Measurements from ENCODE around the gene DPP6. TPM values are rescaled to one million over a fixed set of nuclear protein-coding genes. Genes with fewer than 3 reads are reported as not detected.

The DPP6 gene
- total RNA-seq, 1 experiment from 2014 or later = not detected

DNA sequence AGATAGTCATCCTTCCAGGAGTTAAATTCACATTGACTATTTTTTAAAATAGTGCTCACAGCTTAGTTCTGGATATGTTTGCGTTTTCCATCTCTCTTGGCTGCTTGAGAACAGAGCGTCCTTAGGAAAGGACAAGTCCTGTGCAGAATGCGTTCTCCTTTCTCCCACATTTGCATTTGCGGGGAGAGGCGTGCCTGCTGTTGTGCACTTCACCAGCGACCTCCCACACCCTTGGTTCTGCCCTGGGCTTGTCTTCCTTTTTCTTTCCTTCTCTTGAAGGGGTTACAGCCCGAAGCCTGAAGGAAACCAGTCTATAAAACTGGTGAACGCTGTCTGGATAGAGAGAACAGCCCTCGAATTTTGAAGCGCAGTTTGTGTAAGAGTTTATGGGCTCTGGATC is 367.1 kb downstream of the DPP6 start:
- H3K4me1 ChIP-seq (replicated peaks) = no peaks in the 10 kb centered on the region
- H3K27ac ChIP-seq = no peak overlapping the region
- no peaks in the 10 kb centered on the region for H3K27me3 ChIP-seq (replicated peaks)
- H3K36me3 ChIP-seq = no peaks in the 10 kb centered on the region
- DNase-seq (ENCODE audit: low read depth in 1 of 2, low spot score in 2 of 2) = no peak
- no peak overlapping the region for H3K4me3 ChIP-seq
- H3K9me3 ChIP-seq (replicated peaks) = peaks cover 2% of the 10 kb centered on the region; the same call in 1 of the 2 replicates

DNA sequence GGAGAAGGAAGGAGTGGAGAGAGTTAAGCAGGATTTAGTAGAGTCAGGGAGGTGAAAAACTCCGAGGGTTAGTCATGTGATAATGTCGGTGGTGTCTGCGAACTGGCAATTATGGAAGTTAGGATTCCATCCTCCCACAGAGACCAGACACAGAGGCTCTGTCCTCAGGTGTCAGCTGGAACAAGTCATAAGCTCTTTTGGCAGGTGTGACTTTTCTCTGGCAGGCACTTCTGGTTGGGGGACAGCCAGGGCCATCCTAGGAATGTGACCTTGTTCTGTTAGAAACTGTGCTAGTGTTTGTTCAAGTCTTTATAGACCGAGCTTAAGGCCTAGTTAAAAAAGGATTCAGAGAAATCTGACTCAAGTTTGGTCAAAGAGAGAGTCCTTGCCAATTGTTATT is 371.0 kb downstream of the DPP6 start:
- H3K36me3 ChIP-seq = no peaks in the 10 kb centered on the region
- H3K4me3 ChIP-seq = no peak overlapping the region
- peaks cover 2% of the 10 kb centered on the region; the same call in 1 of the 2 replicates for H3K9me3 ChIP-seq (replicated peaks)
- DNase-seq (ENCODE audit: low read depth in 1 of 2, low spot score in 2 of 2) = no peak
- no peak overlapping the region for H3K27ac ChIP-seq
- H3K27me3 ChIP-seq (replicated peaks) = no peaks in the 10 kb centered on the region
- no peaks in the 10 kb centered on the region for H3K4me1 ChIP-seq (replicated peaks)

DNA sequence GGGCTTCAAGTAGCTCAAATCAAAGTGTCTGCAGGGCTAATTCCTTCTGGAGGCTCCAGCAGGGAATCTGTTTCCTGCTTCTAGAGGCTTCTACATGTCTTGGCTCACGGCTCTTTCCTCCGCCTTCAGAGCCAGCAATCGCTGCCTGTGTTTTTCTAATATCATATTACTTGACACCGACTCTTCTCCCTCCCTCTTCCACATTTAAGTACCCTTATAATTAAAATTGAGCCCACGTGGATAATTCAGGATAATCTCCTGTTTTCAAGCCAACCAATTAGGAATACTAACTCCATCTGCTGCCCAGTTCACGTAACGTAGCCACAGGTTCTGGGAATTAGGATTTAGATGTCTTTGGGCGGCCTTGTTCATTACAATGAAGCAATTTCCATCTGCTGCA is 372.2 kb downstream of the DPP6 start:
- H3K4me1 ChIP-seq (replicated peaks) = no peaks in the 10 kb centered on the region
- H3K27ac ChIP-seq = no peak overlapping the region
- no peak for DNase-seq (ENCODE audit: low read depth in 1 of 2, low spot score in 2 of 2)
- no peak overlapping the region for H3K4me3 ChIP-seq
- H3K9me3 ChIP-seq (replicated peaks) = peaks cover 2% of the 10 kb centered on the region; the same call in 1 of the 2 replicates
- no peaks in the 10 kb centered on the region for H3K27me3 ChIP-seq (replicated peaks)
- H3K36me3 ChIP-seq = no peaks in the 10 kb centered on the region

DNA sequence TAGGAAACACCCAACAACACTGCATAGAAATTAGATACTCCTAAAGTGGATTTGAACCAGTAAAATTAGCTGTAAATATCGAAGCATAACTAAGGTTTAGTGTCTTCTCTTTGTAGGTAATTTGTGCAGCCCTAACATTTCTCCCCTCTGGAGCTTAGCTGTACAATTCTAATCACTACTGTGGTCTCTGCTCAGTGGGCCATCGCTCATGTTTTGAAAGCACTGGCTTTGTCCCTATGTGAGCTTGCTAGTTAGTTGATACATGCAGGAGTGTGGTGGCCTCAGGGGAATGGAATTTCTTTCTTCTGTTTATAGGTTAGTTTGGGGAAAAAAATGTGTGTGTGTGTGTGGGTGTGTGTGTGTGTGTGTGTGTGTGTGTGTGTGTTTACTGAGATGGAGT is 373.1 kb downstream of the DPP6 start:
- no peaks in the 10 kb centered on the region for H3K36me3 ChIP-seq
- H3K4me1 ChIP-seq (replicated peaks) = no peaks in the 10 kb centered on the region
- DNase-seq (ENCODE audit: low read depth in 1 of 2, low spot score in 2 of 2) = no peak
- H3K9me3 ChIP-seq (replicated peaks) = peaks cover 2% of the 10 kb centered on the region; the same call in 1 of the 2 replicates
- no peak overlapping the region for H3K27ac ChIP-seq
- no peaks in the 10 kb centered on the region for H3K27me3 ChIP-seq (replicated peaks)
- H3K4me3 ChIP-seq = no peak overlapping the region

DNA sequence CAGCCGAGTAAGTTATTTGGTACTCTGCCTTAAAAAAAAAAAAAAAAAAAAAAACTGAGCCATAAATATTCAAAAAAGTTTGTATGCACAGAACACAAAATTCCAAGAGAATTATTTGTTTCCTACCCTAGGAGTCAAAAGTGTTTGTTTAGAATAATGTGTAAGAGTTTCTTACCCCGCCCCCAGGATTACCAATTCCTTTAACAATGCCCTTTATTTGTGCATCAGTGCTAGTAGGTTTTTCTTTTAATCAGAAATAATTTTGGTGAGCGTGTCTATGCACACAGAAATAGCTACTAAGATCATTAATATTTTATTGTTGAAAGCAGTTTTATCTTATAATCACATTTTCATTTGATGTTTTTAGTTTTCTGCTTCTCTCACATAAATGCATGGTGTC is 374.6 kb downstream of the DPP6 start:
- H3K4me1 ChIP-seq (replicated peaks) = no peaks in the 10 kb centered on the region
- no peaks in the 10 kb centered on the region for H3K36me3 ChIP-seq
- no peak for DNase-seq (ENCODE audit: low read depth in 1 of 2, low spot score in 2 of 2)
- no peak overlapping the region for H3K27ac ChIP-seq
- H3K27me3 ChIP-seq (replicated peaks) = no peaks in the 10 kb centered on the region
- no peak overlapping the region for H3K4me3 ChIP-seq
- peaks cover 2% of the 10 kb centered on the region; the same call in 1 of the 2 replicates for H3K9me3 ChIP-seq (replicated peaks)

DNA sequence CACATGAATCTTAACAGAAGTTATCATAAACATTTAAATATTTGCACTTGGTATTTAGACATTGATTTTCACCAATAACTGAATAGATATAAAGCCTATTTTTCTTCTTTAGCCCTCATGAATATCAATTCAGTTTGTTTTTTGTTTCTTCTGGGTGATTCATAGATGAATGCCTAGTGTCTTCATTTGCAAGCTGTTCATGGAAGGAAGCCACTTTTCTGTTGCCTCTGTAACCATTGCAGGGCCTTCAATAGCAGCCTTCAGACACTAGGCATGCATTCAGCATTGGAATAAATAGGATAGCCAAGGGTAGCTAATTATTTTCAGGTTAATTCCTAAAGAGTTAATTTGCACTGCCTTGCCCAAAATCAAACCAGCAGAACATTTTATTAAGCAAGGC is 375.3 kb downstream of the DPP6 start:
- Histone ChIP-seq H3K4me3 (no peak overlapping the region), H3K4me1 (replicated peaks) (no peaks in the 10 kb centered on the region), H3K27me3 (replicated peaks) (no peaks in the 10 kb centered on the region), H3K27ac (no peak overlapping the region), H3K9me3 (replicated peaks) (peaks cover 2% of the 10 kb centered on the region; the same call in 1 of the 2 replicates), H3K36me3 (no peaks in the 10 kb centered on the region)
- no peak for DNase-seq (ENCODE audit: low read depth in 1 of 2, low spot score in 2 of 2)

DNA sequence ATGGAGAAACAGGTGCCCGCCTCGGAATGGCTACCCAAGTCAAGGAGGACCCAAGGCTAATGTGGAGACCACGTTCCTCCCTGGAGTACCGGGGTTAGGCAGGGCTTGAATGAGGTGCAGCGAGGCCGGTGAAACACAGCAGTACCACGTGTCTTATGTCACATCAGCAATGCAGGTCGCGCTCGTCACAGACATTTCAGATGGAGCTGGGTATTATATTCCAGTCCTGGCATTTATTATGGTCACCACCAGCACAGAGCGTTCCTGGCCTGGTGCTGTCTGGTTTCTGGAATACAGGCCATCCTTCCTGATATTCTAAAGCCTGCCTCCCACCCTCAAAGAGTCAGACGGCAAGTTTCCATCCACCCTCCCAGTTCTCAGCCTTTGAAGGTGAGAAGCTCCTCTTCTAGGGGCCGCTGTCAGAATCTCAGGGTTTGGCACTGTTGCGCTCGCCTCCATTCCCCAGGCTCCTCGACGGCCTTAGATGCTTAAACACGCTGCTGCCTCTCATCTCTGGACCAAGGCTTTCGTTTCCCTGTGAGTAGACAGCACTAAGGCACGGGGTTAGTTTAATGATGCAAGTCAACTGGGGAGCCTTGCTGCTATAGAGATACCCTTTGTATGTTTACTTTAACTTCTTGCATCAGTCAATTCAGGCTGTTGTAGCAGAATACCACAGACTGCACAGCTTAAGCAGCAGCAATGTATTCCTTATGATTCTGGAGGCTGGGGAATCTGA is 377.6 kb downstream of the DPP6 start:
- Histone ChIP-seq H3K27me3 (replicated peaks) (no peaks in the 10 kb centered on the region), H3K9me3 (replicated peaks) (peaks cover 3% of the 10 kb centered on the region; the same call in 1 of the 2 replicates), H3K27ac (no peak overlapping the region), H3K4me1 (replicated peaks) (no peaks in the 10 kb centered on the region), H3K36me3 (no peaks in the 10 kb centered on the region), H3K4me3 (no peak overlapping the region)
- DNase-seq (ENCODE audit: low read depth in 1 of 2, low spot score in 2 of 2) = no peak

DNA sequence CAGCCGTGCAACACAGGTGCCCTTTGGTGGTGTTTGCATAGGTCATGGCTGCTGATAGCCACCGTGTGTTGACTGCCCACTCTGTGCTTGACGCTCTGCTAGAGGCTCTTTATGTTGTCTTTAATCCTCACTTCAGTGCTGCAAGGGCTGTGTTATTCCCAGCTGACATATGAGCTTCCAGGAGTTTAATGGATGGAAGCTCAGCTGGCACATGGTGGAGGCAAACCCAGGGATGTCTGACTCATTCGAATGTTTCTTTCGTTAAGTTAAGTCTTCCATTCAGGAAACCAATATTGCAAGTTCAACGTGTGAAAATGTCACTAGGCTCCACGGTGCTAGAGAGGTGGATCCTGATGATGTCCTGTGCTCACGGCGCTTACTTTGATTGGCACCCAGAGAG is 378.4 kb downstream of the DPP6 start:
- H3K27me3 ChIP-seq (replicated peaks) = no peaks in the 10 kb centered on the region
- peaks cover 3% of the 10 kb centered on the region; the same call in 1 of the 2 replicates for H3K9me3 ChIP-seq (replicated peaks)
- no peaks in the 10 kb centered on the region for H3K4me1 ChIP-seq (replicated peaks)
- H3K36me3 ChIP-seq = no peaks in the 10 kb centered on the region
- DNase-seq (ENCODE audit: low read depth in 1 of 2, low spot score in 2 of 2) = no peak
- no peak overlapping the region for H3K4me3 ChIP-seq
- H3K27ac ChIP-seq = no peak overlapping the region

DNA sequence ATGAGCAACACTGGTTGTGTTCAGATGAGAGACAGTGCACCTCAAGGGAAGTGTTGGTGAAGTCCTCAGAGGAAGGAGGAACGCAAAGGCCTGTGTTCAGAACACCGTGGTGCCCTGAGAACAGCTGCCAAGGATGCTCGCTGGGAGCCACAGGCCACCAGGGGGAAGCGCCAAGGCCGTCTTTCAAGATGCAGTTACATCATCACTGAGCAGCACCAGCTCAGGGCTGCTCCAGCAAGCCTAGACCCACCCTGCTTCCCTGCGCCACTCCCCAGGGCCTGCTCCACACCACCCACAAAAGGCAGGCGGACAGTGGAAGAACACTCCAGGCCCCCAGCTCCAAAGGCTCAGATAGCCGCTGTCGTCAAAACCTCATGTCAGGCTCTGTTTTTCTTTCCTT is 378.8 kb downstream of the DPP6 start:
- DNase-seq (ENCODE audit: low read depth in 1 of 2, low spot score in 2 of 2) = no peak
- Histone ChIP-seq H3K27ac (no peak overlapping the region), H3K9me3 (replicated peaks) (peaks cover 3% of the 10 kb centered on the region; the same call in 1 of the 2 replicates), H3K27me3 (replicated peaks) (no peaks in the 10 kb centered on the region), H3K4me3 (no peak overlapping the region), H3K4me1 (replicated peaks) (no peaks in the 10 kb centered on the region), H3K36me3 (no peaks in the 10 kb centered on the region)

DNA sequence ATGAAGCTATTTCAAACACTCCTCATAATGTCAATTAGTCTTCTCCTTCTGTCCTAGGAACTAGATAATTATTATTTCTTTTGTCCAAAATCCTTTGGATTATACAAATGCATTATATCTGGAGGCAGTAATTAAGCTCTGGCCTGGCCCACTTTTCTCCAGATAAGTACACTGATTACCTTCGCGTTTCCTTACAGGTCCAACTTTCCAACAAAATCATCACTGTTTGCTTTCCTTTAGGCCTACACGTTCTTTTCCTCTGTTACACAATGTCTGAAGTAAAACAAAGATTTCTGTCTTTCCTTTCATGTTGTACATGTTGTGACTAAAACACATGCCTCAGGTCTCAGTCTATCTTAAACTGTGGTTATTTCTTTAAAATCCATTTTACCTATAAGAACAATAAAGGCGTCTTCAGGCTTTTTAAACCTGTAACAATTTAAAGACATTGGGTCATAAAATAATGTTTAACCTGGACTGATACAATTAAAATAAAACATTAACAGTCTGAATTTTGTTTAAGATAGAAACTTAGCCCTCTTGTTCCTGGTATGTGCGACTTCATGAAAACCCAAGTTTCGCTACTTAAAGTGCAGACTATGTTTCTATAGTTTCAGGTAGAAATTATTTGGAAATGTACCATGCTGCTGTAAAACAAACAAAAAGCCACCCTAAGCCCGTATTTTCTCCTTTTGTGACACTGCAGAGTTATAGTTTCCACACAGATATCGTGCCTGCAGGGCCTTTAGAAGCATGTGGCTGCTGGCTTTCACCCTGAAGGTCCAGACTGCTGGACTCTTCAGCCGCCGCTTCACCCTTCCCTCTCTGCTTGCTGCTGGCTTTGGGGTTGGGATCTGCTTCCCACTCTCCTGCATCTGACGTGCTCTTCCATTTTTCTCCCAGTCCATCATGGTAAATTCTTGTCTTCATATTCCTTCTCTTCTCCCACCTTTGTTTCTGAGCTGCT is 381.7 kb downstream of the DPP6 start:
- H3K4me1 ChIP-seq (replicated peaks) = no peaks in the 10 kb centered on the region
- H3K27ac ChIP-seq = no peak overlapping the region
- H3K36me3 ChIP-seq = no peaks in the 10 kb centered on the region
- DNase-seq (ENCODE audit: low read depth in 1 of 2, low spot score in 2 of 2) = no peak
- H3K4me3 ChIP-seq = no peak overlapping the region
- H3K9me3 ChIP-seq (replicated peaks) = peaks cover 7% of the 10 kb centered on the region; the same call in 1 of the 2 replicates
- no peaks in the 10 kb centered on the region for H3K27me3 ChIP-seq (replicated peaks)

DNA sequence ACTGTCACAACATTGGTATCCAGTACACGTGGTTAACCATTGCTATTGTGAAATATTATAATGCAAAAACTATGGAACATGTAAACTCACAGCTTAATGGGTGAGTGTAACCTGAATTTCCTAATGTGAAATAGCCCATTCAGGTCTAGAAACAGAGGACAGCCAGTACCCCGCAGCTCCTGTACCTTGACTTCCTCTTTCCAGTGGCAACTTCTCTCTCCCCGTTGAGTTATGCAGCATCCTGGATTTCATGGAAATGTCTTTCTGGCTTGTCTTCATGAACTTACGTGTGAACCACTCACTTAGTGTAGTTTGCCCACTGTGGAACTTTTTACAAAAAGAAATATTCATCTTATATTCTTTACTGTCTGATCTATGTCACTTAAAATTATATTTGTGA is 384.4 kb downstream of the DPP6 start:
- Histone ChIP-seq H3K27me3 (replicated peaks) (no peaks in the 10 kb centered on the region), H3K9me3 (replicated peaks) (peaks cover 7% of the 10 kb centered on the region; the same call in 1 of the 2 replicates), H3K27ac (no peak overlapping the region), H3K36me3 (no peaks in the 10 kb centered on the region), H3K4me1 (replicated peaks) (no peaks in the 10 kb centered on the region), H3K4me3 (no peak overlapping the region)
- no peak for DNase-seq (ENCODE audit: low read depth in 1 of 2, low spot score in 2 of 2)

DNA sequence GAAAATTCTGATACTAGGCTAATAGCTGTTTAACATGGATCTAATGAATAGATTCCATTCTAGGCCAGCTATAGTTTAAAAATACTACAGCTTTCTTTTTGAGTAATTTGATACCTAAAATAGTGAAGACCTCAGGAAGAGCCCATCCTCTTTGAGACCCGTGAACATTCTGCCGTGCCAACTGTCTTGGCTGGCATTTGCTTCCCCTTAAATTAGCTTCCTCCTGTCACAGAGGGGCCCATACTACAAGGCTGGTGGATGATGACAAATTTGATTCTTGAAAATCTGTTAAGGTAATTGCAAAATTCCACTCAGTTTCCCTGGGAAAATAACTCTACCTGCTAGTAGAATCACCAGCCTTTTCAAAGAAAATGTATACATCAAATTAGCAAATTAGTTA is 385.0 kb downstream of the DPP6 start:
- no peak overlapping the region for H3K4me3 ChIP-seq
- H3K4me1 ChIP-seq (replicated peaks) = no peaks in the 10 kb centered on the region
- DNase-seq (ENCODE audit: low read depth in 1 of 2, low spot score in 2 of 2) = no peak
- H3K27me3 ChIP-seq (replicated peaks) = no peaks in the 10 kb centered on the region
- H3K9me3 ChIP-seq (replicated peaks) = peaks cover 7% of the 10 kb centered on the region; the same call in 1 of the 2 replicates
- H3K36me3 ChIP-seq = no peaks in the 10 kb centered on the region
- no peak overlapping the region for H3K27ac ChIP-seq

DNA sequence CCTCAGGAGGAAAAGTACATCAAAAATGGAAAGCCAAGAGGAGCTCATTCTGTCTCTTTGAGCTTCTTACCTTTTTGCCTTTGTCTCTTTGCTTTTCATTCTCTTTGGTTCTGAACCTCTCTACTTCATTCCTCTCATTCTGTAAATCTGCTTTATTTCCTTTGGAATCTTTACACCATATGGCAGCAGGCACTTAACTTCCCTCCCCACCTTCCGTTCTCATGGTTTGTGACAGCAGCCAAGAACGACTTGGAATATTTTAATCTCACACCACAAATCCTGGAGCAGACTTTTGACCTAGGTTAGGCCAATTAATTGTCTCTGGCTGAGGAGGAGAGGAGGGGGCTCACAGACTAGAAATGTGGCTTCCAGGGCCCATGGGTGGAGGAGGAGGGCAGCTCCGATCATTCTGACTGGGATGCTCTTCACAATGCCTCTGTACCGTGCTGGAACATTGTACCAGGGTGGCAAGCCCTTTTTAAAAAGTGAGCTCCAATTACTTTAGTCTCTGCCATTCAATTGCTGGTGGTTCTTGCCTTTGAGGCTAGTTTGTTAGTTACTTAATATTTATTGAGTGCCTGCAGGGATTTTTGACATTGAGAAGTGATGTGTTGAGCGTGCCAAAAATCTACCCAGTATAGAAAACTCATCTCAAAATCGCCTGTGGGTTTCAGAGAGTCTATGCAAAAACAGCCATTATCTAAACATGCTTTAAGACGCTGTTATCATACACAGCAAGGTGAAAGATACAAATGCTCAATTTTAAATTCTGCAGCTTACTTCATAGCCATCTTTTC is 386.6 kb downstream of the DPP6 start:
- H3K4me1 ChIP-seq (replicated peaks) = no peaks in the 10 kb centered on the region
- no peak for DNase-seq (ENCODE audit: low read depth in 1 of 2, low spot score in 2 of 2)
- H3K9me3 ChIP-seq (replicated peaks) = peaks cover 4% of the 10 kb centered on the region; the same call in 1 of the 2 replicates
- no peak overlapping the region for H3K4me3 ChIP-seq
- no peaks in the 10 kb centered on the region for H3K36me3 ChIP-seq
- no peaks in the 10 kb centered on the region for H3K27me3 ChIP-seq (replicated peaks)
- H3K27ac ChIP-seq = no peak overlapping the region

Measured in SJSA1 (cell line).